Left hindlimb (tissue), 1 donor: Measurements from ENCODE around the gene VEPH1.

Experiments used
- DNase-seq: peaks from one replicate; pipeline ENCODE4 v3.0.0-alpha.2; 2018

The VEPH1 gene

GRCh38 chr3:157297328-157297915 lies 205.8 kb downstream of the VEPH1 start:
- no peak for DNase-seq

DNA sequence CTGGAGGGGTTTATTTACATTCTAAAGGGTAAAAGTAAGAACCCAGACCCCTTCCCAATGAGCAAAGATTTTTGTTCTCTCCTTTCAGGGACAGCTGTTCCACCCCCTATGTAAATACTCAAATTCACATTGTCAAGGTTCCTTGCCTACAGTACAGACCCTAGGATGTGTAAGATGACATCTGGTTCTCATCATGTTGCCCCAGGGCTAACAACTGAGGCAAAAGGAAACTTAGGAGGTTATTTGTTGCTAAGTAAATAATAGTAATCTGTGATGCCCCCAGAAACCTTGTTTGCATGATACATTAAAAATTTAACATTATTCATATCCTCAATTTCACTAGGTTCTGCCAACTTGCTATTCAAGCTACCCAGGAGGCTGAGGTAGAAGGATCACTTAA lies 208.3 kb downstream of the VEPH1 start:
- no peak for DNase-seq

- DNase-seq, result no peak
Observed at GRCh38 chr3:157294491-157294890, 208.7 kb downstream of the VEPH1 start.

DNA sequence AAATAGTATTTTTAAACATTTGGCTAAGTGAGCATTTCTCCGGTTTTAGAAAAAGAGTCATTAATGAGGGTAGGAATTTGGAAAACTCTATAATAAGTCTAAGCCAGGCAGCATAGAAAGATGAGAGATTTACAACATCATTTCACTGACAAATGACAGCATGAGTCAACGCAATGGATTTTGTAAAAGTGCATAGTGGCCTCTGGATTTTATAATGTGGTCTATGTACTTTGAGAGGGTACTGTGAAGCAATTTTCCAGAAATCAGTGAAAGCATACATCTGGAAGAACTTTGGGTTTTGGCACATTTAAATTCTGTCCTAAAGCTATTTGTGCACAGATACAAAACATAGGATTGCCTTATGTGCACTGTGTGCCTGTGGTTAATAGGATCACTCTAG lies 212.4 kb downstream of the VEPH1 start:
- DNase-seq, result no peak

DNA sequence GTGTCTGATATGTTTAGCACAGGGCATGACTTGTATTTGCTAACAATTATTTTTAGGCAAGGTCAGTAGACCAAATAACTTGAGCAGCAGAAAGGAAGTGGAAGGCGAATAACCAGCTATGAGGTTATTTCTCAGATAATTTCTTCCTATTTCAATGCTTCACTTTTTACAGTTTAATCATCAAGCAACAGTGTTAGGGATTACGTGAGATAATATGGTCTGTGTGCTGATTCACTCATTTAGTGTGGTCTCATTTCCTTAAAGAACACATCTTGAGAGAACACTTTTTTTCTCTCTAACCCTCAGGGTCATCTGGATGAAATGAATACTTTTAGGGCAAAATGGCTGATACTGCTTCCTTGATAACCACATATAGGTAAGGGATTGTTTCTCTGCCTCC lies 217.2 kb downstream of the VEPH1 start:
- DNase-seq, result no peak

- no peak for DNase-seq
Observed at GRCh38 chr3:157285141-157285540, 218.1 kb downstream of the VEPH1 start.

GRCh38 chr3:157284688-157285087 lies 218.5 kb downstream of the VEPH1 start:
- no peak for DNase-seq

- no peak for DNase-seq
Observed at GRCh38 chr3:157282261-157283191, 220.7 kb downstream of the VEPH1 start.

DNA sequence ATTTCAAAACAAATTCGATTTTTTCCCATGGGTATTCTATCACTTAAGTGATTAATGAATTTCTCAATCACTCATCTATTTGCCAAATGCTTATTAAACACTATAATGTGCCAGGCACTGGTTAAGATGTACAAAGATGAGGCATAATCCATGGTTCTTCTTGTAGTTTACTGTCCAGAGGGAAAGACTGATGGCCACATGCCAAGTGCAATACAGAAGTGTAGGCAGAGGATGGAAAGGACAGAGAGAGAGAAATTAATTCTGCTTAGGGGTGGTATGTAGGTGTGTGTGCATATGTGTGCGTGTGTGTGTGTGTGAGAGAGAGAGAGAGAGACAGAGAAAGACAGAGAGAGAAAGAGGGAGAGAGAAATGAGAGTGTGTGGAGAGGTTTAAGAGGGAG lies 222.4 kb downstream of the VEPH1 start:
- no peak for DNase-seq

- no peak for DNase-seq
Observed at GRCh38 chr3:157280354-157280753, 222.9 kb downstream of the VEPH1 start.

GRCh38 chr3:157279237-157279636 lies 224.0 kb downstream of the VEPH1 start:
- DNase-seq, result no peak

GRCh38 chr3:157276801-157277200 lies 226.4 kb downstream of the VEPH1 start:
- DNase-seq, result no peak

- DNase-seq, result no peak
Observed at GRCh38 chr3:157275832-157276231, 227.4 kb downstream of the VEPH1 start.

GRCh38 chr3:157274644-157275137 lies 228.5 kb downstream of the VEPH1 start:
- no peak for DNase-seq

DNA sequence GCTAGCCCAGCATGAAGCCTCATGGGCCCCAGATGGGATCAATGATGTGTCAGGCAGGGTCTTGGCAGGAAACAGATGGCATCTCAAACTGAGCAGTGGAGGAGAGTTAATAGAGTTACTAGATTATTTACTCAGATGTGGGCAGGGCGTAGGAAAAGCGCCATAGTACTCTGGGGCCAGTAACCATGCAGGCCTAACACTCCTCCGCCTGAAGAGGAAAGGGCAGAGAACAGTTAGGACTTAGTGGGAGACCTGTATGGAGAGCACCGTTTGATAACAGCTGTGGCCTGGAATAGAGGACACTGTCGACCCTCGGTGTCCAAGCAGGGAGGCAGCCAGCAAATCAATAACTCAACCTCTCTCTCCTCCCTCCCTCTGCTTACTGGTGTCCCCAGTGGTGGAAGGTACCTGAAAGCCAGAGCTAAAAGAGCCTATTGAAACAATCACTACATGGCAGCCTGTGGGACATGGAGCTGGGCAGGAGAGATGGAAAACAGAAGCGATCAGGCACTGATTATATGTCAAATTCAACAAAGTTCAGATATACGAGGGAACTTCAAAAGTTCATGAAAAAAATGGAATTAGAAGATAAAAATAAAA lies 231.8 kb downstream of the VEPH1 start:
- no peak for DNase-seq

GRCh38 chr3:157268026-157268425 lies 235.2 kb downstream of the VEPH1 start:
- DNase-seq, result no peak

GRCh38 chr3:157265931-157266330 lies 237.3 kb downstream of the VEPH1 start:
- no peak for DNase-seq

DNA sequence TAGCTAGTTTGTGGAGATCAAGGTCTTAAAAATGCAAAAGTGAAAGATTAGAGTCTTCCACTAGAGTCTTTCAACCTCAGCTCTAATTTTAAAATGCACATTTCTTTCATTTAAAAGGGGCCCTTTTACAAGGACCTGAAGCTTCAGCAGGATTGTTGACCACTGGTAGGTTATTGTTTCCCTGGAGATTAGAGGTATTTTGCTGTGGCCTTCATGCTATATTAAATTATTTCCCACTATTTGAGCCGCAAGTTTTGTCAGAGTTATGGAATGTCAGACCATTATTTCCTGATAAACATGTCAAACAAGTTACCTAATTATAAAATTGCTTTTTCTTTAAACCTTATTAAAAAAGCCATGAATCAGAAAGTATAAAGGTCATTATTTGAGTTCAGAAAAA lies 240.2 kb downstream of the VEPH1 start:
- DNase-seq, result no peak

GRCh38 chr3:157261000-157261399 lies 242.2 kb downstream of the VEPH1 start:
- DNase-seq, result peak; percentile 36

DNA sequence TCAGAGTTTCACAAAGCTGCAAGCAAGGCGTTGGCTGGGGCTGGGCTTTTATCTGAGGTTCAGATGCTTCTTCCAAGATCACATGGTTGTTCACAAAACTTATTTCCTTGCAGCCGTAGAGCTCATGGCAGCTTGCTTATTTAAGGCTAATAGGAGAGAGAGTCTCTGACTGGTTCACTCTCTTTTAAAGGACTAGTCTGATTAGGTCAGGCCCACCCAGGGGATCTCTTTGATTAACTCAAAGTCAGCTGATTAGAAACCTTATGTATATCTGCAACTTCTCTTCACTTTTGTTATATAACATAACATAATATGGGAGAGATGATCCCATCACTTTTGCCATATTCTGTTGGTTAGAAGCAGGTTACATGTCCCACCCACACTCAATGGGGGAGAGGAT lies 243.4 kb downstream of the VEPH1 start:
- DNase-seq, result no peak

- no peak for DNase-seq
Observed at GRCh38 chr3:157257101-157257500, 246.1 kb downstream of the VEPH1 start.

DNA sequence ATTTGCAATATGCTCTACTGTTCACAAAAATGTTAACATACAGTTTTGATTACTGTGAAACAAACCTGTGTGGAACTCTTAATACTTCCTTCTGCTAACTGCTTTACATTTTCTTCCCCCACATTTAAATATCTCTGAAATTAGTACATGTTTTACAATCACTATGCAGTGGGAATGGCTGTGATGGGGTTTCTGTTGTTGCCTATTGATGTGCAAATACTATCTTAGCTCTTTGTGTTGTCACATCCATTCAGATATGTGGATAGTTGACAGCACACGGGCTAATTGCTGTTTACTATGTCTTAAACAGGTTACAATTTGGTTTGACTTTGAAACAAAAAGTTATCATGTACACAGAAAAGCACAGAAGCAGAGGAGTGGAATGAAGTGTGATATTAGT lies 247.4 kb downstream of the VEPH1 start:
- DNase-seq, result no peak

DNA sequence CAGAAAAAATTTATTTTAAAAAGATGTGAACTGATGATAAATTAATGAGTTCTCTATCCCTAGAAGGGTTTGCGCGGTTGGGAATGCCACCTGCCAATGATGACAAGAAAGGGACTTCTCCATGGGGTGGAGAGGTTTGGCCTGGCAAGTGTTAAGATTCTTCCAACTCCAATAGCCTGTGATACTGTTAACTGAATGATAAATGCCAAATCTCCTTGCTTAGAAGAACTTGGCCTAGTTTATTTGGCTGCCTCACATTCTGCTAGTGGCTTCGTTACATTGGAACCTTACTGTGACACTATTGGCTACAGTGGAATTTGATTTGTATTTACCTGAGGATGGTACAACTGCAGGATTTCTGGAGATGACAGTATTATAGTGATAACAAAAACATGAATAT lies 251.5 kb downstream of the VEPH1 start:
- no peak for DNase-seq

DNA sequence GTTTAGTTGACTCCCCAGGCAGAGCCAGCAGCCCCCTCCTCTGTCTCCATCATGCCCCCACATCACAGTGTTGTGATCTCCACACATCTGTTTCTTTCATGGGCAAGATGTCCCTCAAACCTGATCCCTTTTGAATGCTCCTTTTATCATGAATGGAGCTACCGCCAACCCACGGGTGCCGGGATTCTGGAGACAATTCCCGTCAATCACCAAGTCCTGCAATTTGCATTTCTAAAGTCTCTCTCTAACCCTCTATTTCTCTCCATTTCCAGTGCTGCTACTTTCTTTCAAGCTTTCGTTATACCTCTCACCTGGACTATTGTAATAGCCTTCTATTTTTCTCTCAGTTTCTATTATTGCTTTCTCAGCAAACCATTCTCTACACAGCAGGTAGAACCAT lies 253.6 kb downstream of the VEPH1 start:
- no peak for DNase-seq
